GM18507 (cell line): Measurements from ENCODE around the gene CFAP52.
"Not testable (repeated sequence)": the region's sequence is repeated elsewhere in the genome, so short reads cannot be mapped to it uniquely, and the experiment has no call there.

Experiments used
- DNase-seq: peaks from one replicate; pipeline ENCODE4 v3.0.0; 2011; ENCODE audit warnings: low read depth; ENCODE audit not compliant: insufficient read length; ENCODE audit errors: extremely low spot score
- FAIRE-seq: peaks from 2 replicates; lab custom pipeline; 2011; peaks lifted over from hg19 to GRCh38; lab: Jason Lieb, UNC

CFAP52 gene

DNA sequence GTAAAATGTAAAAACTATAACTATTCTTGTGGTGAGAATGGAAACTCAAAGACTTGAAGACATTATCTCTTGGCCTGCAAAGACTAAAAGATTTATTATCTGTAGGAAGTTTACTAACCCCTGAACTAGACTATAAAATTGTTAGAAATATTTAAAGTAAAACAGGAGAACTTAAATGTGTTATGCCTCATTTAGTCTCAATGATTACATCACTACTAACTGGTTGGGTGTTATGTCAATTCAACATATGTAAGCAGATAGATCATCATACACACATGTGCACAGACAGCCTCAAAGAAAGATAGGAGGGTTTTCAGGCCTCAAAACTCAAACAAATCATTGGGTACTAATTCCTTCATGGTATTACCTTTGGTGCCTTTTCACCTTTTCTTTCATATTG is 8.4 kb upstream of the CFAP52 start:
- DNase-seq, result no peak
- FAIRE-seq, result no peak

DNA sequence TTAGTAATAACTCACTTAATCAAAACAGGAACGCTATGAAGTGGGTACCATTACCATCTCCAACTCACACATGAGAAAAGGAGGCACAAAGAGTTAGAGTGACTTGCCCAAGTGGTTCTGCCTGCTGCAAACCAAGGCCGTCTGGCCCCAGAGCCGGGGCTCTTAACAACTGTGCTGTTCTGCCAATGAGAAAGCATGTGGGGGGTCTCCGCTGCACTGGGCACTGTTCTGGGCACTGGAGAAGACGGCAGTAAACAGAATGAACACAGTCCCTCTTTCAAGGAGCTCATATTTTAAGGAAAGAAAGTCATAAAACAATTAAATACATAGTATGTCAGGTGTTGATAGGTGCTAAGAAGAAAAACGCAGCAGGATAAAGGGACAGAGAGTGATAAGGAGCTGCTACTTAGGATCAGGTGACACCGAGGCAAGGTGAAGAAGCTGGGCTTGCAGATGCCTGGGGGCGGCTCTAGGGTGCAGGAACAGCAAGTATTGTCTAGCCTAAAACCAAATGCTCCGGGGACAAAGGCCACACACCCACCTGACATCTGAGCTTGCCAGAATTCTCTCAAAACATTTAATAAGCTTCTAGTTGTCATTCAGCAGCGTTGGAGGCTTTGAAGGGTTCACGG is 7.4 kb upstream of the CFAP52 start:
- DNase-seq (no peak), FAIRE-seq (no peak)

DNA sequence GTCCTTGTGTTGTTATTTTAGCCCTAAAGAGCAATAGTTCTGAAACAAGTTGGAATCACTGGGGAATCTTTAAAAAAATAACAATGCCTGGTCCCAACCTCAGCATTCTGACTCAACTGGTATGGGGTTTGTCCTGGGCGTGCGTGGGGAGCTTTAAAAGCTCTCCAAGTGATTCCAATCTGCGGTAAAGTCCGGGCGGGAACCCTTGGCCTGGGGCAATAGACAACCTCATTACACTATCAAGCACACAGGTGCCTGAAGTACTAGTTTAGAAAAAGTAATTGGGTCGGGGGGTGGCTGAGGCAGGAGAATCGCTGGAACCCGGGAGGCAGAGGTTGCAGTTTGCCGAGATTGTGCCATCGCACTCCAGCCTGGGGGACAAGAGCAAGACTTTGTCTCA is 5.2 kb upstream of the CFAP52 start:
- DNase-seq (no peak), FAIRE-seq (no peak)

DNA sequence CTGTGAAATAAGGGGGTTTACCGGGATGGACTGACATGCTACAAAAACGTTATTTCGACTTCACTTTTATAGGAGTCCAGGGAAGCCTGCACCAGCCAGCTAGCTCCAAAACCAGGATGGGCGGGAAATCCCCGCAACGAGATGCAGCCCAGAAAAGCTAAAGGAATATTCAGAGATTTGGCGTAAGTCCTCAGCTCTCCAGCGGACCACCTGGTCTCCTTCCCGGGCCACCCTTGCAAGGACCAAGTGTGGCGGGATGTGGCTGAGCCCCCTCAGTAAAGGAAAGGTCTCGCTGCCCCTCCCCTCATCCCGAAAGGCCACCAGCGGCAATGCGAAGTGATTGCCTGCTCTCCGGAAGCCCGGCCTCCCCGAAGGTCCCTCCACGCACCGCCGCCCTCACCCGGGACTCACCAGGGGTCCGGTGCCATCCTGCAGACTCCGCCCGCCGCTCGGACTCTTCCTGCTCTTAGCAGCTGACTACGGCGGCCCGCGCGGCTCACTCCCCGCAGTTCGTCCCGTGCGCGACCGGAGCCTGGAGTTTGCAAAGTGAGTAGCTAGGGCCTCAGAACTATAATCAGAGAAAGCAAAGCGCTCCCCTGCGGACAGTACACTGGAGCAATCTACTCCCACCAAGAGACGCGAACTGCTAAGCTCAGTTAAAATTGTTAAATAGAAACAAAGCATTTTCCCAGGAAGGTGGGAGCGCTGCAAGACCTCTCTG is 901 bp upstream of the CFAP52 start, which contains the start of gene STX8:
Gene STX8 (minus strand): TSS at position 440 of the 721 bp plus-strand sequence. CDS start 12 bp downstream, at position 428.
- DNase-seq (peak; percentile 77), FAIRE-seq (peak; percentile 94)

DNA sequence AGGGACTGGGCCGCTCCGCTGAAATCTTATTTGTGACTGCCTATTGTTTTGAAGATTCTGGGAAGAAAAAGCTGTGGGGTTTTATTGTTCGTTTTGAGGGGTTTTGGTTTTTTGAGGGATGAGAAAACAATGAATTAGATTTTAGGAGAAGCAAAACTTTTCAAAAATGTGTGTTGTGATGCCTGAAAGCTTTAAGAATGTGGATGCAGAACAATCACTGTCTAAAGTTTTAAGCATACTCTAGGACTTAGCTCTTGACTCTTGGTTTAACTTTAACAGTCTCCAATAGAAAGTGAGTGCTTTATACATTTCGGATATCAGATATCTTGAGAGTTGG is 899 bp downstream of the CFAP52 start:
- DNase-seq, result no peak
- peak; percentile 75 for FAIRE-seq

DNA sequence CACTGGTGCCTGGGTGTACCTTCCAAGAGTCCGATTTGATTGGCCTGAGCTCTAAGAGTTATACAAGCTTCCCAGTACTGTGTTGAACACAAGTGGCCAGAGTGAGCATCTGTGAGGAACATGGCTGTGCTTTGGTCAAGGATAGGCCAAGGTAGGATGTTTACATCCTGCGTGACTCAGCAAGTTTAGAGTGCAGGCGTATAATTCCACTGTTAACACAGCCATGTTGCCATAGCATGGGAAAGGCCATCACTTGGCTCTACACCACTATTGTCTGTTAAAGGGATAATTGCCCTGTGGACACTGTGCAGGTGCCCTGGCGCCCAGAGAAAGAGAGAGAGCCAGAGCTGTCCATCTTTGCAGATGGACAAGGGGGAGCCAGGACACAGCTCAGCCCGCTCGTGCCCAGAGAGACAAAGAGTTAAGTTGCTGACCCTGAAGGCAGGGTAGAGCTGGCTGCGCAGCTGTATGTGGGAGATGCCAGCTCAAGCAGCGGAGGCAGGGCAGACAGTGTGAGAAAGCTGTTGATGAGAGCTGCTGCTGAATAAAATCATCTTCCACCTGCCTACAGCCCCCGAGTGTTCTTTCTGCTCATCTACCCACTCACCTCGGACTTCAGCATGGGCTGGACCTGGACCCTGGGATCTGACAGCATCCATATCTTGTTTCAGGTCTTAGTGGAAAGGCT is 11.7 kb downstream of the CFAP52 start:
- no peak for DNase-seq
- FAIRE-seq, result no peak

DNA sequence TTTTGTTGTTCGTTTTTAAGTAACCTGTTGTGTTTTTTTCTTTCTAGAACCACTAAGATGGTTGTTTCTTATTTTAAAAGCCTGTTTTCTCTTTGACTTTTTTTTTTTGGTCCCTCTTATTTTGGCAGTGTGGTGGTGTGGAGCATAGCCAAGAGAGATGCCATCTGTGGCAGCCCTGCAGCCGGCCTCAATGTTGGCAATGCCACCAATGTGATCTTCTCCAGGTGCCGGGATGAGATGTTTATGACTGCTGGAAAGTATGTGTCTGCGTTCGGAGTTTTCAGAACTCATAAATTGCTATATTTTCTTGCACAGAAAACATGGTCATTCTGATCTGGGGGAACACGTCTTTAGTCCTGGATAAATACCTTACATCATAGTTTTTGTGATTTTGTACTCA is 17.6 kb downstream of the CFAP52 start:
- DNase-seq (no peak), FAIRE-seq (no peak)

DNA sequence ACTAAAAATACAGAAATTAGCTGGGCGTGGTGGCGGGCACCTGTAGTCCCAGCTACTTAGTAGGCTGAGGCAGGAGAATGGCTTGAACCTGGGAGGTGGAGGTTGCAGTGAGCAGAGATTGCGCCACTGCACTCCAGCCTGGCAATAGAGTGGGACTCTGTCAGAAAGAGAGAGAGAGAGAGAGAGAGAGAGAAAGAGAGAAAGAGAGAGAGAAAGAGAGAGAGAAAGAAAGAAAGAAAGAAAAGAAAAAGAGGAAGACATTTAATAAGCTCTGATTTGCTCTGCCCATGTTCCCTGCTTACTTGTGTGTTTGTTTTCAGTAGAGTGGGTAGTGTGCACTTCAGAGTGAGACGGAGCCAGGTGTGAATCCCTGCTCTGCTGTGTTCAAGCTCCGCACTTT is 21.2 kb downstream of the CFAP52 start:
- DNase-seq, FAIRE-seq: not testable (repeated sequence)

DNA sequence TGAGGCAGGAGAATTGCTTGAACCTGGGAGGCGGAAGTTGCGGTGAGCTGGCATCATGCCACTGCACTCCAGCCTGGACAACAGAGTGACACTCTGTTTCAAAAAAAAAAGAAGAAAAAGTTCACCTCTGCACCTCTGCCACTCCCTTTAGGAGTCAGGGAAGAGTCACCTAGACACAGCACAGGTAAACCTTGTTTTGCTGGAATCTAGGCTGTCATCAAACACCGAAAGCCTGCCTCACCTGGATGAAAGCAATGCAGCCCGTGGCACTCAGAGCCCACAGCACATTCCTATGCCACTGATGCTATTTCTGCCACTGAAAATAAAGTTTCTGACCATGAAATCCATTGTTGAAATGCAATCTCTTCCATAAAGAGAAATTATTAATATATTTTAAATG is 22.2 kb downstream of the CFAP52 start:
- FAIRE-seq, result no peak
- DNase-seq, result no peak

DNA sequence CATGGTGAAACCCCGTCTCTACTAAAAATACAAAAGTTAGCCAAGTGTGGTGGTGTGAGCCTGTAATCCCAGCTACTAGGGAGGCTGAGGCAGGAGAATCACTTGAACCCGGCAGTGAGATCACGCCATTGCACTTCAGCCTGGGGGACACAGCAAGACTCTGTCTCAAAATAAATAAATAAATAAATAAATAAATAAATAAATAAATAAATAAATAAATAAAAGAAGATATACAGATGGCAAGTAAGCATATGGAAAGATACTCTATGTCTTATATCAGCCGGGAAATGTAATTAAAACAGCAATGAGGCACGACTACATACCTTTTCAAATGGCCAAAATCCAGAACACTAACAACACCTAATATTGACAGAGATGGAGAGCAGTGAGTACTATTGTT is 28.1 kb downstream of the CFAP52 start:
- DNase-seq, FAIRE-seq: not testable (repeated sequence)

DNA sequence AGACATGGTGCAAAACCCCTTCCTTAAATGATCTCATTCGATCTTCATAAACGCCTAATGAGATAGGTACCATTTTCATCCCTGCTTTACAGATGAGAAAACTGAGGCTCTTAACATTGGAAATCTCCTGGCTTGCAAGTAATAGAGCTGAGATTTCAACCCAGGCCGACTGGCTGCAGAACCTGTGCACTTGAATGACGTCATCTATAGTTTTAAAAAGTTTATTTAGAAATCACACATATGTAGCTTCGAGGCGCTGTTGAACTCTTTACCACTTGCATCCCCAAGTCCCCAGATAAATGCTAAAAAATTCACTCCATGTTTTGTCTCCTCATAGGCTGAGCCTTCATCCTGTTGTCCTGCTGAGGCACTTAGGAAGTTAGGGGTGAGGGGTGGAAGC is 30.0 kb downstream of the CFAP52 start:
- FAIRE-seq (no peak), DNase-seq (no peak)

DNA sequence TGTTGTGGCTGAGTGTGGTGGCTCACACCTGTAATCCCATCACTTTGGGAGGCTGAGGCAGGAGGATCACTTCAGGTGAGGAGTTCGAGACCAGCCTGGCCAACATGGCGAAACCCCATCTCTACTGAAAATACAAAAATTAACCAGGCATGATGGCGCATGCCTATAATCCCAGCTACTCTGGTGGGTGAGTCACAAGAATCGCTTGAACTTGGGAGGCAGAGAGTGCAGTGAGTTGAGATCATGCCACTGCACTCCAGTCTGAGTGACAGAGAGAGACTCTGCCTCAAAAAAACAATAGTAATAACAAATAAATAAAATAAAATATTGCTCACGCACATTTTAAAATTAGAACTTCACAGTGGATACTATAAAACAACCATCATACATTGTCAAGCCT is 30.6 kb downstream of the CFAP52 start:
- FAIRE-seq, DNase-seq: not testable (repeated sequence)

DNA sequence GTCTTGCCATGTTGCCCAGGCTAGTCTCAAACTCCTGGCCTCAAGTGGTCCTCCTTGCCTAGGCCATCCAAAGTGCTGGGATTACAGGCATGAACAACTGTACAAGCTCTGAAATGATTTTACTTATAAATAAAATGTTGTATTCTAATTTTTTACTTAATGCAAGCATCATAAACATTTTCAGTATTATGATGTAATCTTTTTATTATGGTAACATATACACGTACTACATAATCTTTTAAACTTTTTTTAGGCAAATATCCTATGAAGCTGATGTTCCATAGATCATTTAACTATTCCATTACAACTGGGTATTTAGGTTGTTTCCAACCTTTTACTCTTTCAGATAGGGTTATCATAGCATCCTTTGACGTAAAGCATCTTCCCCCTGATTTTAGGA is 35.1 kb downstream of the CFAP52 start:
- DNase-seq (no peak), FAIRE-seq (no peak)

DNA sequence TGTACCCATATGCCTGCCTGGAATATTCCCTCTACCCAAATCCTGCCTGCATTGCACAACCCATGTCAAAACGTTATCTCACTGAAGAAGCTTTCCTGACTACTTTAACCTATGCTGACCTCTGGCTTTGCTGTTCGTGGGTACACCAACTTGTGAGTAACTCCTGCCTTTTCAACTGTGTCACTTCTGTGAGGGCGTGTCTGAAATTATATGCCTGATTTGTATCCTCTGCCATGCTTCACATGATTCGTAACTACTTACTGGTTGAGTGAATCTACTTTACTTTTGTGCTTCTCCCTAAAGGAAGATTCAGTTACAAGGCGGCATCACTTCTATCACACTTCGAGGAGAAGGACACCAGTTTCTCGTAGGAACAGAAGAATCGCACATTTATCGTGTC is 35.6 kb downstream of the CFAP52 start:
- no peak for FAIRE-seq
- DNase-seq, result no peak

DNA sequence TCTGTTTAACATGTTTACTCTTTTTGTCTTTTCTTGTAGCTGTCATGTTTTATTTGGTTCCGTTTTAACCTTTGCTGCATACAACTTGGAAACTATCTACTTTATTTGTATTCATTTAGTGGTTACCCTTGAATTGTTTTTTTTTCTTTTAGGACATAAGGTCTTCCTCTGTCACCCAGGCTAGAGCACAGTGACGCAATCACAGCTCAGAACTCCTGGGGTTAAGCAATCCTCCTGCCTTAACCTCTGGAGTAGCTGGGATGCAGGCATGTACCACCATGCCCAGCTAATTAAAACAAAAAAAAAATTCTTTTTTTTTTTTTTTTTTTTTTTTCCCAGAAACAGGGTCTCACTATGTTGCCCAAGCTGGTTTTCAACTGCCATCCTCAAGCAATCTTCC is 39.0 kb downstream of the CFAP52 start:
- DNase-seq (no peak), FAIRE-seq (no peak)

DNA sequence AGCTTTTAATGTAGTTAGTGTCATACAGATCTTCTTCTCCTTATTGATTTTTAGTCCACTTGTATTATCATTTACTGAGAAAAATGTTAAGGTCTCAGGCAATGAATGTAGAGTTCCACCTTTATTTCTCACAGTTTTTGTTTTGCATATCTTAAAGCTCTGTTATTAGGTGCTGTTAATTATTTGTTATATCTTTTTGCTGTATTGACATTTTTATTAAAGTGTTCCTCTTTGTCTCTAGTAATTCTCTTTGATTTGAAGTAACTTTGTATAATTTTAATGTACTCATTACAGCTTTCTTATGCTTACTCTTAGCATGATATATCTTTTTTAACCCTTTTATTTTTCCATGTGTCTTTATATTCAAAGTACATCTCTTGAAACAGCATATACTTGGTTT is 46.5 kb downstream of the CFAP52 start:
- no peak for DNase-seq
- FAIRE-seq, result no peak

DNA sequence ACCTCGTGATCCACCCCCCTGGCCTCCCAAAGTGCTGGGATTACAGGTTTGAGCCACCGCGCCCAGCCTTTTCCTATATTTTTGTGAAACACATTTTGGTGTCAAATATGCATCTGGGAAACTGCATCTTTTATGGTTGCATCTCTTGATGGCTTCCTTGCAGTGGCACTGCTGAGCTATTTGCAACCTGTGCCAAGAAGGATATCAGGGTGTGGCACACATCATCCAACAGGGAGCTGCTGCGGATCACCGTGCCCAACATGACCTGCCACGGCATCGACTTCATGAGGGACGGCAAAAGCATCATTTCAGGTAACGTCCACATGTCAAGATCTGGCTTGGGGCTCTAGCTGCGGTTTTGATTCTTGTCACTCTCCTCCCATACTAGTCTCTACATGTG is 52.1 kb downstream of the CFAP52 start:
- no peak for DNase-seq
- FAIRE-seq, result no peak

DNA sequence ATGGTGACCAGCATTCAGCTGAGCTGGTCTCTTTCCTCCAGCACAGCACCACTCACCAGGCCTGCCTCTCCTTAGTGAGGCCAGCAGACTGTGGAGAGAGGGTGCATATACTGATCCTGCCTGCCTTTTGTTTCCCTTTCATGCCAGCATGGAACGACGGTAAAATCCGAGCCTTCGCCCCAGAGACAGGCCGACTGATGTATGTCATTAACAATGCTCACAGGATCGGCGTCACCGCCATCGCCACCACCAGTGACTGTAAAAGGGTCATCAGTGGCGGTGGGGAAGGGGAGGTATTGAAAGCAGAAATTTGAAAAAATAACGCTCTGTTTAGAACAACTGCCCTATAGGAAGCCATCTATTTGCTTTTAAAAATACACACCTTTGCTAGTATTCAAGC is 56.3 kb downstream of the CFAP52 start:
- FAIRE-seq, result no peak

DNA sequence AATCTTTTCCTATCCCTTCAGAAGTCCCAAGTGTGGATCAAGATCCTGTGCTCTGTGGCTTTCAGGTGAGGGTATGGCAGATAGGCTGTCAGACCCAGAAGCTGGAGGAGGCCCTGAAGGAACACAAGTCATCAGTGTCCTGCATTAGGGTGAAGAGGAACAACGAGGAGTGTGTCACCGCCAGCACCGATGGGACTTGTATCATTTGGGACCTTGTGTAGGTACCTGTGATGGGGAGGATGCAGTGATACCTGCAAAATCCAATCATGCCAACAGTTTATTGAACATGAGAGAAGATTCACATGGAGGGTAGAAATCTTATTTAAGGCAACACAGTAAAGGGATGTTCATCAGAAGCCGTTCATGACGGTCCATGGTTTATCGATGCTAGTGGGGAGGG is 58.9 kb downstream of the CFAP52 start:
- no peak for FAIRE-seq
- DNase-seq, result no peak

More for the DNA sequence above, 56.3 kb downstream of the CFAP52 start:
- DNase-seq, result no peak

DNA sequence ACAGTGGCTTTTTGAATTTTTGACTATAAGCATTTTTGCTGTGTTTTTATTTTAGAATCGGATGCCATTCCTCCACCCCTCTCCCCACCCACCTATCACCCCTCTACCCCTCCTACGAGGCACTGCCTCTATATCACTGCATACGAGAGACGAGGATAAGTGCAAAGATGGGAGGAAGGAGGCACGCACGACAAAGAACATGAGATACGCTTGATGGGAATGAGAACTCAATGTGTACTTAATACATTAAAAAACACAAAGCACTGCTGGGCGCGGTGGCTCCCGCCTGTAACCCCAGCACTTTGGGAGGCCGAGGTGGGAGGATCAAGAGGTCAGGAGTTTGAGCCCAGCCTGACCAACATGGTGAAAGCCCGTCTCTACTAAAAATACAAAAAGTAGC is 60.1 kb downstream of the CFAP52 start:
- FAIRE-seq (no peak), DNase-seq (no peak)

DNA sequence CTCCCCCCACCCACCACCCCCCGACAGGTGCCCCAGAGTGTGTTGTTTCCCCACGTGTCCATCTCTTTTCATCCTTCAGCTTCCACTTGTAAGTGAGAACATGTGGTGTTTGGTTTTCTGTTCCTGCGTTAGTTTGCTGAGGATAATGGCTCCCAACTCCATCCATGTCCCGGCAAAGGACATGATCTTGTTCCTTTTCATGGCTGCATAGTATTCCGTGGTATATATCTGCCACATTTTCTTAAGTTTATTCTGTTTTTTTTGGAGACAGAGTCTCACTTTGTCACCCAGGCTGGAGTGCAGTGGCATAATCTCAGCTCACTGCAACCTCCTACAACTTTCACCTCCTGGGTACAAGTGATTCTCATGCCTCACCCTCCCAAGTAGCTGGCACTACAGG is 63.9 kb downstream of the CFAP52 start:
- not testable (repeated sequence) for DNase-seq, FAIRE-seq
